Measurements from ENCODE around the gene TYK2.
A peak's percentile ranks its signal among the peaks of the same experiment; 100 is the strongest.

The TYK2 gene

DNA sequence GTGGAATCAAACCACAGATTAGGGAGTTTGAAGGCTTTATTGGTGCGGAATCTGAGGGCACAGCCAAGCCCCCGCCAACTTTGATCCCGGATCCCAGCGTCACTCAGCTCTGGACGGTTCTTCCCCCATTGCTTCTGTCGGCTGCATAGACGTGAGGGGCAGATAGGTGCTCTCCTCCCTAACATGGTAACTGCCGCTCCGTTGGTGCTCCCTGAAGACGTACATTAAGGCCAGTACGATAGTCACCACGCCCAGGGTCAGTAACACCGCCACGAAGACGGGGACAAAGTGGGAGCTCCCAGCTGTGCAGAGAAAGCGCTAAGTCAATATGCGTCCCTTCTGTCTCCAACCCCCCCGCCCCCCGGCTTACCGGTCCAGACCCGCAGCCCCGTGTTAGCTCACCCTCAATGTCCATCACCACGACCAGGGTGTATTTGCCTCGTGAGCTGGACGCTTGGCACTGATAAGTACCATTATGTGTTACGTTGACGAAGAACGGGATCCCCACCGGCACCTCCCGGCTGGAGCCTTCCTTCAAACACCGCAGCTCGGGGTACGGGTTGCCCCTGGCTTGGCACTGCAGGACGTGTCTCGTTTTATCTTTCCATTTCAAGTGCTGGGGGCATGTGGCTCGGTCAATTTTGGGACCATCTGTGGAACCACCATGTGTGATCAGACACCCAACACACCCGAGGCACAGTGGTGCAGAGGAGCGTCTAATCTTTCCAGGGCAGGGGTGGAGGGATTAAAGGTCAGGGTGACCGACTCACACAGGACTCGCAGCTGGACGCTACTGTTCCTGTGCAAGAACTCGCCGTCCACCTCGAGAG, 46.4 kb downstream of the TYK2 start:
- TF ChIP-seq EZH2phosphoT487 (conservative IDR thresholded peaks at IDR 0.05; ENCODE audit: low read length) (no peak), CTCF (IDR thresholded peaks at IDR 0.05; ENCODE audit: insufficient read depth, low read length, poor library complexity, severe bottlenecking) (no peak)
- H3K27ac ChIP-seq (ENCODE audit: low read depth, low read length) = 0 out of 2 replicates have a peak overlapping the region, but pooled peaks have one; percentile 18
- H2AFZ ChIP-seq (ENCODE audit: low read depth, low read length, severe bottlenecking) = no peak overlapping the region

DNA sequence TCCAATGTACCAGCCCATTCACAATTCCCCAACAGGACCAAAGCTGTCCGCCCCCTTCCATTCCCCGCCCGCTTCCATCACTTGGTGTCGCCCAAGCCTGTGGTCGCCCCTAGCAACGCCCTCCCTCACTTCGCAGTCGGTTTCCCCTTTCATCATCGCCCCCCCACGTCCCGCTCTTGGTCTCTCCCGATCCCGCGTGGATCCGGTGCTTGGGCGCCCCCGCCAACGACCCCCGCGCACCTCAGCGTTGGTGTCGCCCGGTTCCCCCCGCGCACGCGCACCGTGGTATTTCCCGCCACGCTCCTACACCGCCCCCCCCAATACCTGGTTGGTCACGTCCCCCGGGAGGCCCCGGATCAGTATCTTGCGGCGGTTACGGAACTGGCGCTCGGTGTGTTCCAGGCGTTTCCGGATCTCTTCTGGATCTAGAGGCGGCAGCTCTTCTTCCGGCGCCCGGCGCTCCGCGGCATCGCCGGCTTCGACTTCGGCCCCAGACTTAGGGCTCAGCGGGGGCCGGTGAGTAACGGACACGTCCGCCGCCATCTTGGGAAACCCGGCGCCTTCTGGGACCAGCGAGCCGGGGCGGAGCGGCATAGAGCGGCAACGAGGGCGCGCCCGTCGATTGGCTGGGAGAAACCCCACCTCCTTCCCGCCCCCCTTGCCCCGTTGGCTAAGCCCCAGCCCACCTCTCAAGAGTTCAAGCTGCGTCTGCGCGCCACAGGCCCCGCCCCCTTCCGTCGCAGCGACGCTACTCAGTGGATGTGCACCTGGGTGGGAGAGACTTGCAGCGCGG, 47.2 kb downstream of the TYK2 start, which contains the start of gene RAVER1:
Gene RAVER1 (minus strand): TSS at position 565 of the 793 bp plus-strand sequence. CDS start 22 bp downstream, at position 543.
- peak within 1 kb of the TSS; percentile 78 for H3K27ac ChIP-seq (ENCODE audit: low read depth, low read length)

More for the DNA sequence above, 46.4 kb downstream of the TYK2 start:
- Histone ChIP-seq H3K9me3 (ENCODE audit: insufficient read depth, low read length) (no peaks in the 10 kb centered on the region), H3K79me2 (ENCODE audit: insufficient read depth, low read length) (peaks cover 43% of the 10 kb centered on the region), H3K4me2 (ENCODE audit: low read depth, low read length, poor library complexity, severe bottlenecking) (peak overlapping the region; percentile 64), H3K9ac (ENCODE audit: low read length) (peak overlapping the region; percentile 83), H3K4me3 (ENCODE audit: insufficient read depth, low read length, poor library complexity, severe bottlenecking) (peak overlapping the region; percentile 78), H4K20me1 (ENCODE audit: low read depth, low read length) (peaks cover 4% of the 10 kb centered on the region; the same call in 1 of the 2 replicates), H3K9me2 (replicated peaks; ENCODE audit: insufficient read depth, low read length) (no peaks in the 10 kb centered on the region), H3K27me3 (ENCODE audit: low read length) (no peaks in the 10 kb centered on the region), H3F3A (ENCODE audit: insufficient read depth) (no peaks in the 10 kb centered on the region), H3K36me3 (ENCODE audit: low read length) (no peaks in the 10 kb centered on the region)

More for the DNA sequence above, 47.2 kb downstream of the TYK2 start, which contains the start of gene RAVER1:
- peak within 1 kb of the TSS; percentile 78 for H3K4me3 ChIP-seq (ENCODE audit: insufficient read depth, low read length, poor library complexity, severe bottlenecking)
- H4K20me1 ChIP-seq (ENCODE audit: low read depth, low read length) = peaks cover 4% of the 10 kb centered on the region; the same call in 1 of the 2 replicates
- H3K27me3 ChIP-seq (ENCODE audit: low read length) = no peaks in the 10 kb centered on the region
- H3K79me2 ChIP-seq (ENCODE audit: insufficient read depth, low read length) = peaks cover 45% of the 10 kb centered on the region
- no peak within 1 kb of the TSS for H2AFZ ChIP-seq (ENCODE audit: low read depth, low read length, severe bottlenecking)
- H3K4me2 ChIP-seq (ENCODE audit: low read depth, low read length, poor library complexity, severe bottlenecking) = peak within 1 kb of the TSS; percentile 64
- no peaks in the 10 kb centered on the region for H3K36me3 ChIP-seq (ENCODE audit: low read length)
- no peak for TF ChIP-seq EZH2phosphoT487 (conservative IDR thresholded peaks at IDR 0.05; ENCODE audit: low read length)
- TF ChIP-seq CTCF (IDR thresholded peaks at IDR 0.05; ENCODE audit: insufficient read depth, low read length, poor library complexity, severe bottlenecking) = no peak
- peak within 1 kb of the TSS; percentile 83 for H3K9ac ChIP-seq (ENCODE audit: low read length)
- H3F3A ChIP-seq (ENCODE audit: insufficient read depth) = no peaks in the 10 kb centered on the region
- H3K9me3 ChIP-seq (ENCODE audit: insufficient read depth, low read length) = no peaks in the 10 kb centered on the region
- H3K9me2 ChIP-seq (replicated peaks; ENCODE audit: insufficient read depth, low read length) = no peaks in the 10 kb centered on the region
